ENCODE measurements around the gene AFF3.
"Not testable (repeated sequence)": the region's sequence is repeated elsewhere in the genome, so short reads cannot be mapped to it uniquely, and the experiment has no call there.

AFF3 gene

DNA sequence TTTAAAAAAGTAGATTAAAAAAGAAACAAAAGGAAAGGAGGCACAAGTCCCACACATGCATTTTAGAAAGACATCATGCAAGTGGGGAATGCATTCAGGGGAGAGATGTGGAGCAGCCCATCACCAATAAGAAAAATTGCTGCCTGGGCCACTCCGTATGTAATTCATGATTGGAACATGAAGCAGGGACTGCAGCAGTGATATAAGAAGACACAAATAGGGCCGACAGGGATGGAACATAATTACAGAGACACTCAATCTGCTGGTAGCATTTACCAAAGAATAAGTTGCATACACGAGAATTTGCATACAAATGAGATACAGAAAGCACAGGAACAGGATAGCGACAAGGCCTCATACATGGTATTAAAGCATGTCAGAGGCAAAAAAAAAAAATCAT is 6.5 kb upstream of the AFF3 start:
- DNase-seq: no peak

DNA sequence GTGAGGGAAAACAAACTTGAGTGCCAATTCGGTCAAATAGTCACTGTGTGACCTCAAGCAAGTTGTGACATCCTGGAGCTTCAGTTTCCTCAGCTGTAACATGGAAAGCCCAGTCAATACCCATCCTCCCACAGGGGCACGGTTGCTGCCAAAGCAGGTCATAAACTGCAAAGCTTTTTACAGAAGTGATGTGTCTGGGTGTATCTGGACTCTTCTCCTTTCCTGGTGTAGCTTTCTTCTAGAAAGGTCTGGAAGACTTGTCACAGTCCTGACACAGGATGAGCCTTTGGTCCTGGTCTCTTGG is 4.2 kb upstream of the AFF3 start:
- DNase-seq: no peak

DNA sequence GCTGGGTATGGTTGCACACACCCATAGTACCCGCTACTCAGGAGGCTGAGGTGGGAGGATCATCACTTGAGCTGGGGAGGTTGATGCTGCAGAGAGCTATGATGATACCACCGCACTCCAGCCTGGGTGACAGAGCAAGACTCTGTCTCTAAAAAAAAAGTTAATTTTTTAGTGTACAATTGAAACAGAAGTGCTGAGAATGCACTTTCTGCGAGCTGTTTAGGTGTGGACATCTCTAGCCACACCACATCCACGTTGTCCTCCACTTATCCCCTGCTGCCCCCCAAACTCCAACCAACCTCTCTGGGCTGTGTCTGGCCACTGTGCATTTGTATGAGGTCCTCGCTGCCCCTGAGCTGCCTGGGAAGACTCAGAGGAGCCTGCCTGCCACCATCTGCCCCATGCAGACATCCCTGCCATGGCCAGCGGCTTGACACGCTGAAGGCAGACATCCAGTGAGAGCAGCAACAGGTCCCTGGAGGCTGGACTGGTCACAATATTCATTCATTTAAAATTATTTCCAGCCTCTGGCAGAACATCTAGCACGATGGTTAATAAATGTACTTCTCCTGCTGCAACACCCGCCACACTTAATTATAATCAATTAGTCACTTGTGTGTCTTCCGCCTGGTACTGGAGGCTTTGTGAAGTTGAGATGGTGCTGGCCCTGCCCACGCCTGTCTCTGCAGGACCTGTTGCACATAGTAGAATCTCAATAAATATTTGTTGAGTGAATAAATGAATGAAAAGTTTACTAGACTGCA is 3.7 kb upstream of the AFF3 start:
- no peak for DNase-seq

DNA sequence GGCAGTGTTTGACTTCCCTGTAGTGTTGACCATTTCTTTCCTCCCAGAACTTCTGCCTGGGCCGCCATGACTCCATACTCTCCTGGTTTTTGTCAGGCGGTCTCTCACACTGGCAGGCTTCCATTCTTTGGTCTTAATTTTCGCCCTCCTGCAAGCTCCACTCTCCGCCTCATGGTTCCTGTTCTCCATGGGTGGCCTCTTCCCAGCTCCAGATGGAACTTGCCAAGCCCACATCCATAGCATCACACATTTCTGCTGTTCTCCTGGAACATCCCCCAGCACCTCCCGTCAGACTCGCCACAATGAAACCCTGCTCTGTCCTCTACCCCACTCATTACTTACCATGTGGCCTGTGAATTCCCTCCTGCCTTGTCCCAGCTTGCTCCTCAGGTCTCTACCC is 896 bp upstream of the AFF3 start:
- no peak for DNase-seq

DNA sequence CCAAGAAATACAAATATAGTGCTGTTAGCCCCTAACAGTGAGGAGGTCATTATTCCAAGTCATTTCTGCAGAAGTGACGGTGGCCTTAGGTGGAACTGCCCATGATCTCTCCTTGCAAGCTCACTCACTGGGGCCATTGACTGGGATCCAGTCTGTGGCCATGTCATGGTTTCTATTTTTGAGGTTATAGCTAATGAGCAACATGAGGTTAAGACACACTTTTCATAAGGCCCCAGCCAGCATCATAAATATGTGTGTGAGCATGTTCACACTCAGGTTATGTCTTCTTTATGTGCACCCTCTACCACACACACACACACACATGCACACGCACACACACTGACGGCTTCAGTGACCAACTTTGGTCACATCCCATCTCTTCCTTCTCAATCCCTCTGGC is 484 bp downstream of the AFF3 start:
- DNase-seq: no peak

DNA sequence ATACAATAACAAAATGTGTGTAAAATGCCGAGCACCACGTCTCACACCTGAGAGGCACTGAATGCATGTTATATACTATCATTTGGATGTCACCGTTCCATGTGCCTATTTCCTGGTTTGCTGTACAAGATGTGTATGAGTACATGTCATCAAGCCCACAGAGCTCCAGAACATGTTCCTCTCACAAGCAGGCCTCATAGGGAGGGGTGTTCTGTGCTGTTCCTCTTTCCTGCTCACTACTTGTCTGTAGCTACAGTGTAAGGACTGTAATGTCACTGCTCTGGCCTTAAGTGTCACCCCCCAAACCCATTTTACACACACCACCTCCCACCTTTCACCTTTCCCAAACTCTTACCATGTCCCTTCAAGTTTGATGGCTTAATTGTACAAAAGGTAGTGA is 1.8 kb downstream of the AFF3 start:
- DNase-seq: no peak

DNA sequence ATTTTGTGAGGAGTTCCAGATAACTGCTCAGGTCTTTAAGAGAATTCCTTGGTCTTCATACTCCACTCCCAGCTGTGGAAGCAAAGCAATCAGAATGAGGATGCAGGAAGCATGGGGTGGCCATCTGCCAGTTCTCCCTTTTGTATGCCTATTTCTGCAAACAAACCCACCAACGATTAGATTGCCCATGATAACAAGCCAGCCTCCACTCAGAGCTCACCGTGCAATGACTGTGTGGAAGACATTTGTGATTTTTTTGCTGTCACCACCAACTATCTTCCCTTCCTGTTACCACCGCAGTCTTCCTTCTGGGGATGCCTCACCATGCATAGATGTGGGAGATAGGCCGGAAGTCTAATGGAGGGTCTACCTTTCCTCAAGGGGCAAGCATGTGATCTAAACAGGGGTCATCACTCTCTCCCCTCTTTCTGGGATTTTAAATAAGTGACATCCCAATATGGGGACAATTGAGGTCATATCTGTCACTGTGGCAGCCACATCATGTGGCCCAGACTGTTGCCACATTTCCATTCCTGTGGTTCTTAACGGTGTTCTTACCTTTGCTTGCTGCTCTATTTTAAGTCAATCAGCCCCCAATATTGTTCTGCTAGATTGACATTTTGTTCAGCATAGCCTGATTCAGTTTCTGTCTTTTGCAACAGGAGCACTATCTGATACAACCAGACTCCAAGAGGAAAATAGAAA is 4.4 kb downstream of the AFF3 start:
- peak; percentile 10 for DNase-seq

DNA sequence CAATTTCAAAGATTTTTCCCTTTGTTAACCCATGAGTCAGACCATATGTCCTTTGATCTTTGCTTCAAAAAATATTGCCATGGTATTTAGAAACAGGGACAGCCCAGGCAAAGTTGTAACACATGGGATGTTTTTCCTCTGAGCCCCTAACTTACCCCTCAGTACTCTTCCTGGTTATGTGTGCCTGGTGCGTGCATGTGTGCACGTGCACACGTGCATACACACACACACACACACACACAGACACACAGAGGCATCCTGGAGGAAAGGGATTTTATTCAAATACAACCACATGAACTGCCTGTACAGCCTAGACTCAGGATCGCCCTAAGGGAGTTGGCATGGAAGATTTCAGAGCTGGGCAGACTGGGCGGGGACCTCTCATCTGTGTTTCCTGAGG is 5.1 kb downstream of the AFF3 start:
- DNase-seq: no peak

DNA sequence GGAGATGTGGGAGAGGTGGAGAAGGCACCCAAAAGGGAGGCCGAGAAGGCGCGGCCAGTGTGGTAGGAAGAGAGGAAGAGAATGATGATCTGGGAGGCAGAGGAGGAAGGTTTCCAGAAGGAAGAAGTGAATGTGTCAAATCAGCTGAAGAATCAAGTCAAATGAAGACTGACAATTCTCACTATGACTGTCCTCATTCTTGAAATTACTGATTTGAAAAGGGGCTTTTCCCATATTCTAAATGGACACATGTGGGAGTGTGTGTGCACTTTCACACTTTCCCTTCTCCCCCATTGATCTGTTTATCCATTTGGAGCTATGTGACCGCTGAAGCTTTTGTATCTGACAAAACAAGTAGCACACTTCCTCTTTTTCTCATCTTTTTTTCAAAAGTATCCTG is 6.1 kb downstream of the AFF3 start:
- no peak for DNase-seq

DNA sequence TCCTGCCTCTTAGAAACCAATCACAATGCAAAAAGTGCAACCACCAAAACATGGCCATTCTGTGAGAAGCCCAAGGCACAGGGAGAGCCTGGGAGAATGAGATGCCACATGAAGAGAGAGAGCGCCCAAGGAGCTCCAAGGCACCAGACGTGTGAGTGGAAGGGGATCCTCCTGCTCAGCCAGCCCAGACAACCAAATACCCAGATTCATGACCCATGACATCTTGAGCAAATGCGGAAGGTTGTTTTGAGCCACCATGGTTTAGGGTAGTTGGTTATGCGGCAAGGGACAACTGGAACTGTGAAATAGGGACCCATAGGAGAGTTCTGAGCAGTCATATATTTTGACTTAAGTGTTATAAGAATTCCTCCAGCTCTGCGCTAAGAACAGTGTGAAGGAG is 7.0 kb downstream of the AFF3 start:
- no peak for DNase-seq

DNA sequence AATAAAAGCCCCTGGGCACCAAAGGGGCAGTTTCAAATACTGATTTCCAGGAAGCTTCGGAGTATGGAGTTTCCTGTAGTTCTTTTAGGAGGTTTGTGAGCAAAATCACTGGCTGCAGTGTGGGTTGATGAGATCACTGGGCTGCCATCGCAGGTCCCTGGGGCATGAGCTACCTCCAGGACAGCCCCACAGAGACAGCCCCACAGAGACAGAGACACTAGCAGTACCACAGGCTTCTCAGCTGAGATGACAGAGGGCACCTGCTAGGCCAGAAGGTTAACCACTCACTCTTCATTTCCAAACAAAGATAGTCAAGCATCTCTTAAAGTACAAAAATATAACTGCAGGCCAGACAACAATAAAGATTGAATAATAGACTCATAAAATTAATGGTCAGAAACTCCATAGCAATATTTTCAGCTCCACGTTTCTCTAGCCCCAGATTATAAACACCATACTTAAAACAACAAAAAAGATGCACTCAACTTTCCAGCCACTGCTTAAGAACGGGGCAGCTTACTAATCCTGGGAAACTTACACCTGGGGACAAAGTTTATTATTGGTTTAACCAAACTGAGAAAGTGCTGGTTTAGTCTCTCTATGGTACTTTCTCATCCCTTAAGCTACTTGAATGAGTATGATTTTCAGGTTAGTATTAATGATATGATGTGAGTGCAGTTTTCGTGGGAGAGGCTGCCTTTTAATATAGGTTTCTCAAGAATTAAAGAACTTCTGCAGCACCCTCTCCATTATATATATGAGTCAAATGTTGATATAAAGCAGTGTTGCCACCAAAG is 11.6 kb downstream of the AFF3 start:
- DNase-seq: no peak

DNA sequence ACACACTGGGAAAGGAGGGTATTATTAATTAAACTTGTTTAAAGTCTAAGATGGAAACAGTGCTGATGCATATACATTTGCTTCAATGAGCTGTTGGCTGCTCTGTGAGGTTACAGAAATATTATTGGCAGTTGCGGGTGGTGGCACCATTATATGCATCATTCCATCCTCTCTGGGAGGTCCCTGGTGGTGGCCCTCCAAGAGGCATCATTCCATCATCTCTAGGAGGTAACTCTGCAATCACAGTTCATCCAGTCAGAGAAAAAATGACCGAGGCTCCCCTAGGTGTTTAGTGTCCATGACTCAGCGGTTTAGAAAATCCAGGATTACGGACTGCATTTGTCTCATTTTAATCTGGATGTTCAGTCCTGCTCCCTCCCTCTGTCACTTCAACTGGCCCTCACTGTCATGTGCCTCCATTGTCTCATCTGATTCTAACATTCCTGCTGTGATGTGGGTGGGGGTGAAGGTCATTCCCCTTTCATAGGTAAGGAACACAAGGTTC is 15.4 kb downstream of the AFF3 start:
- DNase-seq: no peak

DNA sequence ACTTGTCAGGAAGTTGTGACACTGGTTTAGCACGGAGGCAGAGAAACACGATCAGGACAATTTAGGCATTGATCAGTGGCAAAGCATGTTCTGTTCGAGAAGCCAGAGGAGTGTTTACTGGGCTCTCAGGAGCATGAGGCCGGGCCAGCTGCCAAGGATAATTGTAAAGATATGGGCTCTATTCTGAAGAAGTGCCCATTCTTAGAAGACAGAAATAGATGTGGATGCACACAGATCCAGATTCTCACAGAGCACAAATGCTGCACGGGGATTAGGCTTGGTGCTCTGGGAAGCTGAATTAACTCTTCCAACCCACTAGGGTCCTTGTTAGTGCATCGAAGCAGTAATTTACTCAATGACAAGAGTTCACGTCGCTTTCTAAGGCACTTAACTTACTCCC is 16.2 kb downstream of the AFF3 start:
- DNase-seq: peak; percentile 79

DNA sequence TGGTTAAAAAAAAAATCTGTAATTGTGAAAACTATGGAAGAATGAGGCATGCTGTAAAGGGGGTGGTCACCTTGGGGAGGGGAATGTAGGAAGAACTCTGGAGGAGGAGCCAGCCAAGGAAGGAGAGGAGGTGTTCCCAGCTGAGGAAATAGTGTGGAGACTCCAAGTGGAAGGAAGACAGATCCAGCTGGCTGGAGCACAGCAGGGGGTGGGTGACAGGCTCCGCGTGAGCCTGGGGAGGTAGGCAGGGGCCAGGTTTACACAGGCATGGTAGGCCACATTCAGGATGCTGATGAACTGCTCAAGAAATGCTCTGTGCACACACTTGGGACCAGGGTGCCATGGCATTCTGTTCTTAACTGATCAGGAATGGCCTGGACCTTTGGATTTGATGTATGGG is 16.8 kb downstream of the AFF3 start:
- peak; percentile 50 for DNase-seq

DNA sequence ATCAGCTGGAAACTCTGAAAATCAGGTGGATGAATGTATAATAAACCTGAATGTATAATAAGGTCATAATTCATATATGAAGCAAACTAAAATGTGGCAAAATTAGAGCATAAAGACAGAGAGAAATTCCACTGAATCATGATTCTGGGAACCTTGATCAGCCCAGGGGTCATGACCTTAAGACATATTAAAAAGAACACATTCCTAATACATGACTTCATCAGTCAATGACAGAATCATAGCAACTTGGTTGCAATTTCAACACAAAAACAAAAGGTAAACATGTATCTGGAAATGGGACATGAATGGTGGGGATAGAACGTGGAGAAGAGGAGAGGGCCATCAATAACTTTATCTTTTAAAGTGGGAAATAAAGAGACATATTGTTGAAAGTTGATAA is 17.6 kb downstream of the AFF3 start:
- DNase-seq: no peak

DNA sequence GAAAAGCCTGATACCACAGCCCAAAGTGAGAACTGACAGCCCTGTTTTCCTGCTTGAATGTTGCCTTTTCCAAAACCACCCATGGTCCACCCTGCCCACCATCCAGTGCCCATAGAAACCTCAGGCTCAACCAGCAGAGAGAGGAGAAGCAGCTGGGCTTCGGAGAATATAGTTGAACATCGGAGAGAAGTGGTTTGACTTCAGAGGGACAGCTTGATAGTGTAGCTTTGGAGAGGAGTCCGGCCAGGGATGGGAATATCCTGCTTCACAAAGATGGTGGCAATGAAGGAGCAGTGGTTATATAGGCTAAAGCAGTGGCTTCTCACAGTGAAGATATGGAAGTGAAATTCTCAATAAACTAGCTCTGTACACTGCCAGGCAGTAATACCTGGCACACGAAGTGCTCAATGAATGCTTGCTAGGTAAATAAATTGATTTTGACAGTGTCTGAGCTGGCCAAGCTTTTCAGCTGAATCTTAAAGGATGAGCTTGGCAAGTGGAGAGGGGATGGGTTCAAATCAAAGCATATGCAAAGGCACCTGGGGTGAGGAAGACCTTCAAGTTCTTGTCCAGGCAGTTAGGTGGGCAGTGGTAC is 21.2 kb downstream of the AFF3 start:
- DNase-seq: no peak

DNA sequence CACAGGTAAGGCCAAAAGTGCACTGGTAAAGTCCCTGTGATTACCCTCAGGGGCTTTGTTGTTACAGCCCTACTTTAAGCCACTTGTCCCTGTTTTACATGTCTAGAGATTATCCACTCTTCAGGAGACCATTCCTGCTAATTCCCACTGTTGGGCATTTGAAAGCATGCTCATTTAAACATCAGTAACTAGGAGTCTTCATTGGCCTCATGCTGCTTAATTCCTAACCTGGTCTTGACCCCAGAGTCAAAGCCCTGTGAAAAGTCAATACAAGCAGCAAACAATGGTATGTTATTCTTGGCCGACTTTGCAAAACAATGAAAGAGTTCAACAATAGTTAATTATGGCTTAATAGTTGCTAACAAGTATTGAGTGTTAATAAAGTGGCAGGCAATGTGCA is 23.2 kb downstream of the AFF3 start:
- DNase-seq: no peak

DNA sequence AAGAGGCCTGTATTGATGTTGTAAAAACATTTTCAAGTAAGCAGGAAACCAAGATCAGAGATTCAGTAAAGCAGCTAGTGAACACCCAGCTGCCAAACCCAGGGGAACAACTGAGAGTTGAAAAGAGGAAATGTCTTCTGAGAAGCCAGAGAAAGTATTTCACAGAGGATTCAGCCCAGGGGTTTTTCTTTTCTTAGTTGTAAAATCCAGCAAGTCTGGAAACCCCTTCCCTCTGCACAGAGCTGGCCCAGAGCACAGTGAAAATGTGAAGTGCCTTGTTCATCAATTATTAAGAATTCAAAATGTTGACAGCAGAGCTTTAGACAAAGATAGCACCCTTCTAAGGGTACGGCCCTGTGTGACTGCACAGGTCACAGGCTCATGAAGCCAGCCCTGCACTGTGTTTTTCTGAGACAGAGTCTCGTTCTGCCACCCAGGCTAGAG is 28.4 kb downstream of the AFF3 start:
- DNase-seq: no peak

DNA sequence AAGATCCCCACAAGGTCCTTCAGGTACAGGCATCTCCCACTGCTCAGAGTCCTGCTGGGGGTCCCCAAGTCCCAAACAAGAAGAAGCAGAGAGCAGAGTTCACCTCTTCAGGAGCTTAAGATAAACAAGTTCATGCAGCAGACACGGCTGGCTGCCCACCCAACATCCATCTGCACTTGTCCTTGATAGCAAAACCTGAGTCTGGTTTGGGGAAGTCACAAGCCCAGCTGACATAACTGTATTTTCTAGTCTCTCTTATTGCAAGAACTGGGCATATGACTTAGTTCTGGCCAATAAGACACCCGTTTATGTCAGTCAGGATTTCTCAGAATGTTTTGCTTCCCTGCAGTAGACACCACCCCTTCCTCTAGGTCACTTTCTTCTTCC is 31.8 kb downstream of the AFF3 start:
- DNase-seq: no peak

DNA sequence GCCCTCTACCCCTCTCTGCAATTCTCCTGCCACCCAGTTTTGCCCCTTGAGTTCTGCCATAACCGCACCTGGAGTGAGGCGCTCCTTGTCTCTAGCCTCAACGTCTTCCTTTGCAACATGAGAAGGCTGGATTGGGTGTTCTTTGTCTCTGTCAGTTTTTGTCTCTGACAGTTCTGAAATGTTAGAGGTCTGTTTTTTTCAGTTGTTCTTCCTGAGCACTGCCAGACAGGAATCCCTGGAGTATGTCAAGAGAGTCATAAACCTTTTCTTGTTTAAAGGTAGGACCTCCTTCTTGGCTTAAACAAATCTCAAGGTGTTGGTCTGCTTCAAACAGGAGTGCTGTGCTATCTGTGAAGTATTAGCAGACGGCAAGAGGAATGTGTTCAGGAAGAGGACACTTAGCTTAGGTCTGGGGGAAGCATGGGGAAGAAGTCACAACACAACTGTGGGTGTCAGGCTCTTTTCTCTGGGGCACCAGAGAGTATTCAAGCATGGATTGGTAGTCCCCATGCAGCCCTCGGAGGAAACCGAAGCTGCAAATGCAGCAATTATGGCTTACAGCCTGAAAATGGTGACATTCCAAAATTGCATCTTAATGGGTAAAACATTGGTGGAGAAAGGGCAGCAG is 32.3 kb downstream of the AFF3 start:
- no peak for DNase-seq

DNA sequence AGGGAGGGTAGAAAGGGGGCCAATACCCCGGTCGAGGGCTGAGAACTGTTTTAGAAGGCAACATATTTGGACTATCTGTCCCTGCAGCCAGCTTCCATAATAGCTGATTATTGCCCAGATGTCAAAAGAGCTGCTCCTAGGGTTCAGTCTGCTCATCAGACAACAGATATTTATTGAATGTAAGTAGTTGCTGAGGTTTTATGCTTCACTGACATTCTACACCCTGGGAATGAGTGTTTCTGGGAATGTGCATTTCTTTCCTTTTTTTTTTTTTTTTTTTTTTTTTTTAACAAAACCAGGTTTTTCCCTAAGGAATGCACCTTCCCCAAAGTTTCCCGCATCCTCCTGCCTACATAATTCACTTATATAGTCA is 33.8 kb downstream of the AFF3 start:
- not testable (repeated sequence) for DNase-seq

DNA sequence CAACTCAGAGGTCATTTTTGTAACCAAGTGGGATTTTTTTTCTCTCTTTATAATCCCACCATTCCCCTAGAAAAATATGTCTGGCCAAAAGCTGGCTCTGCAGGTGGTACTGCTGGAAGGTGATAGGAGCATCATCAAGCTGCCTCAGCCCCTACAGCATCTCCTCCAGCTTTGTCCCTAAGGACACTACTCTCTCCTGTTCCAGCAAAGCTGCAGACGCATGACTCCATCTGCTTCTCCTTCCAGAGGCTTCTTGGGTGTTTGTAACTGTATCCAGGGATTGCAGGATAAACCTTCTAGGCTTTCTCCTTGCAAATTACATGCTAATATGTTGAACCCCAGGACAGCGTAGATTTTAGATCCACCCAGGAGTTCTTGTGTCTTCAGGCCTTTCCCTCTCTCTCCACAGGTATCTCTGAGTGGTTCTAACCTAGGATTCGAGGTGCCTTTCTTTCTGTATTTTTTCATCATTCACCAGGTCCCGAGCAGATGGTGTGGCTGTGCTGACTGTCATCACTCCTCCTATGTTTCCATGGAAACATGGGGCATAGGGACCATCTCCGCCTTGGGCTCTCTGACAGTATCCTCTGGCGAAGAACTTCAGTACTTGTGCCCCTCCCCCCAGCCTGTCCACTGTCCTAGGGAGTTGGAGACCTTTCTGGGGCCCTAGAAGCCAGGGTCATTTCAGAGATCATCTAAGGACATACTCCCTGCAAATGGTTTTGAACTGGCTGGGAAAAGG is 34.3 kb downstream of the AFF3 start:
- no peak for DNase-seq

Data from NCI-H345 (cell line).